GM18499 (cell line): ENCODE measurements around the gene CDKL5.

Experiments
- ATAC-seq: cut with Tn5 transposase; IDR thresholded peaks from one replicate; pipeline ENCODE4 v1.9.1; 2021; ENCODE audit warnings: moderate number of reproducible peaks; ENCODE audit not compliant: insufficient read depth, unreplicated experiment

The CDKL5 gene

GRCh38 chrX:18682979-18683387, 257.6 kb downstream of the CDKL5 start:
- ATAC-seq: no peak

GRCh38 chrX:18687856-18688495, 262.6 kb downstream of the CDKL5 start:
- no peak for ATAC-seq

GRCh38 chrX:18691431-18691830, 266.0 kb downstream of the CDKL5 start:
- no peak for ATAC-seq

- ATAC-seq: no peak
Measured at GRCh38 chrX:18692541-18692940, 267.1 kb downstream of the CDKL5 start.

GRCh38 chrX:18696653-18697052, 271.2 kb downstream of the CDKL5 start:
- no peak for ATAC-seq

GRCh38 chrX:18698737-18699650, 273.6 kb downstream of the CDKL5 start:
- no peak for ATAC-seq

- ATAC-seq: no peak
Measured at GRCh38 chrX:18701621-18702361, 276.4 kb downstream of the CDKL5 start.

- no peak for ATAC-seq
Measured at GRCh38 chrX:18702362-18703195, 277.2 kb downstream of the CDKL5 start.
